IMR-90 (cell line): ENCODE data around the gene TM7SF3.

Experiments used
- TF ChIP-seq, protein P1 (sequence below): conservative IDR thresholded peaks from 2 replicates; pipeline ENCODE4 v1.5.1; 2012; ENCODE audit warnings: mild to moderate bottlenecking, low read depth, low read length, improper control_type of control experiment
- TF ChIP-seq, protein P2 (sequence below): fragments of 150-350 bp; IDR thresholded peaks from 2 replicates; pipeline ENCODE4 v1.6.1; 2016; ENCODE audit warnings: low read depth, mild to moderate bottlenecking, low read length, moderate library complexity, borderline replicate concordance

DNA sequence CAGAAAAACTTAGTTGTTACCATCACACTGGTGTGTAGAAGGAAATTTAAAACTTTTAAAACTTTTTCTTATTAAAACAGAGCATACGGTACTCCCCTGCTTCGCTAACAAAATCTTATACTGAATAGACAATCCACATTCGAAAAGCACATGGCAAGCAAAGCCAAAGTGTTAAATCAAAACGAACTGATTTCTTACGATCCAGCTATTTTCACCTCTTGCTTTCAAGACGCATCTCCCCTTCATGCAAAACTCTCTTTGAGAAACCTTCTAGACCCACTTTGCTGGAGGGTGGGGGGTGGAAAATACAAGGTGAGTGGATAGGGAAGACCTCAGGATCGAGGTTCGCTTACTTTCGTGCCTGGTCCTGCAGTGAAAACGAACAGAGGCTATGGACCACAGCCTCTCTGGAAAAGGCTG, 76.7 kb downstream of the TM7SF3 start:
- TF ChIP-seq, protein P1, sequence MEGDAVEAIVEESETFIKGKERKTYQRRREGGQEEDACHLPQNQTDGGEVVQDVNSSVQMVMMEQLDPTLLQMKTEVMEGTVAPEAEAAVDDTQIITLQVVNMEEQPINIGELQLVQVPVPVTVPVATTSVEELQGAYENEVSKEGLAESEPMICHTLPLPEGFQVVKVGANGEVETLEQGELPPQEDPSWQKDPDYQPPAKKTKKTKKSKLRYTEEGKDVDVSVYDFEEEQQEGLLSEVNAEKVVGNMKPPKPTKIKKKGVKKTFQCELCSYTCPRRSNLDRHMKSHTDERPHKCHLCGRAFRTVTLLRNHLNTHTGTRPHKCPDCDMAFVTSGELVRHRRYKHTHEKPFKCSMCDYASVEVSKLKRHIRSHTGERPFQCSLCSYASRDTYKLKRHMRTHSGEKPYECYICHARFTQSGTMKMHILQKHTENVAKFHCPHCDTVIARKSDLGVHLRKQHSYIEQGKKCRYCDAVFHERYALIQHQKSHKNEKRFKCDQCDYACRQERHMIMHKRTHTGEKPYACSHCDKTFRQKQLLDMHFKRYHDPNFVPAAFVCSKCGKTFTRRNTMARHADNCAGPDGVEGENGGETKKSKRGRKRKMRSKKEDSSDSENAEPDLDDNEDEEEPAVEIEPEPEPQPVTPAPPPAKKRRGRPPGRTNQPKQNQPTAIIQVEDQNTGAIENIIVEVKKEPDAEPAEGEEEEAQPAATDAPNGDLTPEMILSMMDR: no peak
- TF ChIP-seq, protein P2, sequence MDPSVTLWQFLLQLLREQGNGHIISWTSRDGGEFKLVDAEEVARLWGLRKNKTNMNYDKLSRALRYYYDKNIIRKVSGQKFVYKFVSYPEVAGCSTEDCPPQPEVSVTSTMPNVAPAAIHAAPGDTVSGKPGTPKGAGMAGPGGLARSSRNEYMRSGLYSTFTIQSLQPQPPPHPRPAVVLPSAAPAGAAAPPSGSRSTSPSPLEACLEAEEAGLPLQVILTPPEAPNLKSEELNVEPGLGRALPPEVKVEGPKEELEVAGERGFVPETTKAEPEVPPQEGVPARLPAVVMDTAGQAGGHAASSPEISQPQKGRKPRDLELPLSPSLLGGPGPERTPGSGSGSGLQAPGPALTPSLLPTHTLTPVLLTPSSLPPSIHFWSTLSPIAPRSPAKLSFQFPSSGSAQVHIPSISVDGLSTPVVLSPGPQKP: no peak
